Kidney (tissue), 14 donors: ENCODE results near the gene DHRS11. TPM values are rescaled to one million over a fixed set of nuclear protein-coding genes. Genes with fewer than 3 reads are reported as not detected.

Experiments
- DNase-seq, 5 donors: peaks; one replicate each; pipeline ENCODE4 v3.0.0-alpha.2; 2013 to 2020
- FAIRE-seq: peaks from 2 replicates; lab custom pipeline; 2012; peaks lifted over from hg19 to GRCh38; lab: Jason Lieb, UNC
- H3K27ac ChIP-seq, 2 donors: one replicate each; pipeline ENCODE4 v1.7.0; 2013; ENCODE audit warnings: low read depth in 2 of 2, low read length in 2 of 2, inconsistent platforms in 1 of 2
- H3K27me3 ChIP-seq: one replicate; pipeline ENCODE4 v1.7.1; 2013; ENCODE audit warnings: low read length, inconsistent platforms; ENCODE audit not compliant: control insufficient read depth, insufficient read depth
- H3K36me3 ChIP-seq, 3 donors: one replicate each; pipeline versions ENCODE4 v1.7.0 to v1.7.1; 2013; ENCODE audit warnings: low read length in 3 of 3, control low read depth in 1 of 3, inconsistent platforms in 1 of 3; ENCODE audit not compliant: insufficient read depth in 3 of 3, control insufficient read depth in 2 of 3
- H3K4me1 ChIP-seq, 3 donors: one replicate each; pipeline versions ENCODE4 v1.7.0 to v1.7.1; 2013; ENCODE audit warnings: low read length in 3 of 3, inconsistent platforms in 1 of 3, low read depth in 1 of 3; ENCODE audit not compliant: control insufficient read depth in 2 of 3, insufficient read depth in 2 of 3
- H3K4me3 ChIP-seq, 3 donors: one replicate each; pipeline versions ENCODE4 v1.7.0 to v1.8.1; 2013; ENCODE audit warnings: low read length in 3 of 3, control low read depth in 1 of 3, inconsistent platforms in 1 of 3
- H3K9ac ChIP-seq, 3 donors: one replicate each; pipeline versions ENCODE4 v1.7.0 to v1.7.1; 2013; ENCODE audit warnings: low read length in 3 of 3, control low read depth in 1 of 3, inconsistent platforms in 1 of 3
- H3K9me3 ChIP-seq, 3 donors: one replicate each; pipeline versions ENCODE4 v1.7.0 to v1.7.1; 2013; ENCODE audit warnings: low read length in 3 of 3, control low read depth in 1 of 3, inconsistent platforms in 1 of 3; ENCODE audit not compliant: control insufficient read depth in 2 of 3, insufficient read depth in 1 of 3
- intact Hi-C: fragments of 100-400 bp; cut with DNase I; formaldehyde crosslinking; loops from one replicate; pipeline ENCODE4 v1.11.1; 2022
- polyA plus RNA-seq: library from polyadenylated mRNA; stranded (reverse); fragments of 350-450 nt; fragmentation: Illumina TruSeq; extraction: RNeasy Lipid Tissue Mini Kit (QIAGEN cat#74804); gene quantifications from one replicate; pipeline ENCODE4 v1.2.3, GENCODE V29; 2014; ENCODE audit warnings: low read depth, low replicate concordance; ENCODE audit not compliant: insufficient read depth
- total RNA-seq: library from RNA; stranded (reverse); fragmentation: NEBNext Ultra II Directional; extraction: Animal tissue kit (Norgen Biotek cat#: 25700); gene quantifications from one replicate; pipeline ENCODE4 v1.2.1, GENCODE V29; 2021
- TF ChIP-seq, protein P1 (sequence below): IDR thresholded peaks from 3 replicates; pipeline ENCODE4 v1.5.1; 2012; ENCODE audit warnings: mild to moderate bottlenecking, moderate library complexity, borderline replicate concordance; ENCODE audit not compliant: insufficient read depth; ENCODE audit errors: extremely low read depth
- donor health status: control.
- donor health status: control.
- donor health status: control.
- donor health status: control.
- donor health status: control.
- donor health status: DM: yes; HTN: yes; CAD: no.
- donor health status: Normal renal cell carcinoma (clear cell type).

Gene DHRS11
- total and polyA plus RNA-seq, 2 donors from 2014 or later: 11.8 to 40.7 TPM

DNA sequence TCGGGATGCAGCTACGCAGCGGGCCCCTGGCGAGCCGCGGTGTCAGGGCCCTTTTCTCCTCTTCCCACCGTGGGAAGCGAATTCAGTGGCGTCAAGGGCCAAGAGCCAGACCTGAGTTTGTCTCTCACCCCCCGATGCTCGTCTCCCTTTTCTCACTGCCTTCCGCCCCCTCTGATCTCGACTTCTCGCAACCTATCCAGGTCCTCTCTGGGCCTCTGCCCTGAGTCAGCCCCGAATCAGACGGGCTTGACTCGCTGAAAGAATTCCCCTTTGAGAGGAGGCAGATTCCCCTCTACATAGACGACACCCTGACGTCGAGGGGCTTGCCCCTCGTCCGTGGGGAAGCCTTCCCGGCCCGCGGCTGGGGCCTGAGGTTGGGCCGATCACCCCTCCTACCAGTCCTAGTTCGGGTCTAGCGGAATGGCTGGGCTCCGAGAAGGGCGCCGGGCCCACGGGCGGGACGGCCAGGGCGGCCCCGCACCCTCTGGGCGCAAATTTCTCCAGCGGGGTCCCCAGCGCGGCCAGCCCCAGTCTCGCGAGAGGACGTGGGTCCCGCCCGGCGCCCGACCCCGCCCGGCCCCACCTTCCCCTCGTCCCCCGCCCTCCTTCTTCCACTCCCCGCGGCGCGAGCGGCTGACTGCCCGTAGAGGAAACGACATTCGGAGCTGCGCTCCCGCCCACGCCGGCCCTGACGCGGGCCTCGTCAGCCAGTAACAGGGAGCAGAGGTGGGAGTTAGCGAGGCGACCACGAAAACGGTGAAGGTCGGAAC, 47.2 kb upstream of the DHRS11 start, which contains the start of gene GGNBP2:
Gene GGNBP2 (plus strand): TSS at position 613 of the 770 bp plus-strand sequence. CDS start 806 bp downstream, outside the sequence.
- peaks cover 0 to 4% (median 0%) of the 10 kb centered on the region in 3 donors for H3K36me3 ChIP-seq
- H3K27ac ChIP-seq: peak within 1 kb of the TSS; percentile 99 to 100
- DNase-seq: peak; percentile 94 to 98 (median 97)
- no peaks in the 10 kb centered on the region for H3K9me3 ChIP-seq
- intact Hi-C loops: no loop called here
- H3K4me3 ChIP-seq: peak within 1 kb of the TSS; percentile 83 to 95 (median 90)
- peak within 1 kb of the TSS; percentile 89 to 96 (median 92) for H3K9ac ChIP-seq
- peaks cover 7 to 19% (median 14%) of the 10 kb centered on the region in 3 donors for H3K4me1 ChIP-seq
- TF ChIP-seq, protein P1, sequence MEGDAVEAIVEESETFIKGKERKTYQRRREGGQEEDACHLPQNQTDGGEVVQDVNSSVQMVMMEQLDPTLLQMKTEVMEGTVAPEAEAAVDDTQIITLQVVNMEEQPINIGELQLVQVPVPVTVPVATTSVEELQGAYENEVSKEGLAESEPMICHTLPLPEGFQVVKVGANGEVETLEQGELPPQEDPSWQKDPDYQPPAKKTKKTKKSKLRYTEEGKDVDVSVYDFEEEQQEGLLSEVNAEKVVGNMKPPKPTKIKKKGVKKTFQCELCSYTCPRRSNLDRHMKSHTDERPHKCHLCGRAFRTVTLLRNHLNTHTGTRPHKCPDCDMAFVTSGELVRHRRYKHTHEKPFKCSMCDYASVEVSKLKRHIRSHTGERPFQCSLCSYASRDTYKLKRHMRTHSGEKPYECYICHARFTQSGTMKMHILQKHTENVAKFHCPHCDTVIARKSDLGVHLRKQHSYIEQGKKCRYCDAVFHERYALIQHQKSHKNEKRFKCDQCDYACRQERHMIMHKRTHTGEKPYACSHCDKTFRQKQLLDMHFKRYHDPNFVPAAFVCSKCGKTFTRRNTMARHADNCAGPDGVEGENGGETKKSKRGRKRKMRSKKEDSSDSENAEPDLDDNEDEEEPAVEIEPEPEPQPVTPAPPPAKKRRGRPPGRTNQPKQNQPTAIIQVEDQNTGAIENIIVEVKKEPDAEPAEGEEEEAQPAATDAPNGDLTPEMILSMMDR: no peak
- no peak for FAIRE-seq
- H3K27me3 ChIP-seq: no peaks in the 10 kb centered on the region

DNA sequence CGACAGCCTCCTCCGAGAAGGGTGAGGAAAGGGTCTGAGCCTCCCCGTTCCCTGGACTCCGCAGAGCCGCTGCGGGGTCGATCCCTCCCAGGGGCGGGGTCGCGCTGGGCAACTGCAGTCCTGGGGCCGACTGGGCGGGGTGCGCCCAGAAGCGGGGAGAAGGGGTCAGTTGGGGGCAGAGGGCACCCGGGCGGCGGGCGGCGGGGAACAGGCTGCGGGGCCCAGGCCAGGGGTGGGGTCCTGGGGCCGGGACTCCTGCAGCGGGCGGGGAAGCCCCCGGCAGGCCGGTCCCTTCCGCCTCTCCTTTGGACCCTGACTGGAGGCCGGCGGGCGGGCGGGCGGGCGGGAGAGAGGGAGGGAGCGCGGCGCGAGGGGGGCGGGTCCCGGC, 46.6 kb upstream of the DHRS11 start:
- no peak for FAIRE-seq
- TF ChIP-seq, protein P1: no peak
- no peak for DNase-seq
- Histone ChIP-seq H3K27ac (peak overlapping the region; percentile 99 to 100), H3K4me1 (peaks cover 7 to 19% (median 14%) of the 10 kb centered on the region in 3 donors), H3K4me3 (peak overlapping the region; percentile 72 to 95 (median 90)), H3K9ac (peak overlapping the region; percentile 82 to 95 (median 92)), H3K36me3 (peaks cover 0 to 4% (median 0%) of the 10 kb centered on the region in 3 donors), H3K27me3 (no peaks in the 10 kb centered on the region), H3K9me3 (no peaks in the 10 kb centered on the region)
- intact Hi-C loops: no loop called here

DNA sequence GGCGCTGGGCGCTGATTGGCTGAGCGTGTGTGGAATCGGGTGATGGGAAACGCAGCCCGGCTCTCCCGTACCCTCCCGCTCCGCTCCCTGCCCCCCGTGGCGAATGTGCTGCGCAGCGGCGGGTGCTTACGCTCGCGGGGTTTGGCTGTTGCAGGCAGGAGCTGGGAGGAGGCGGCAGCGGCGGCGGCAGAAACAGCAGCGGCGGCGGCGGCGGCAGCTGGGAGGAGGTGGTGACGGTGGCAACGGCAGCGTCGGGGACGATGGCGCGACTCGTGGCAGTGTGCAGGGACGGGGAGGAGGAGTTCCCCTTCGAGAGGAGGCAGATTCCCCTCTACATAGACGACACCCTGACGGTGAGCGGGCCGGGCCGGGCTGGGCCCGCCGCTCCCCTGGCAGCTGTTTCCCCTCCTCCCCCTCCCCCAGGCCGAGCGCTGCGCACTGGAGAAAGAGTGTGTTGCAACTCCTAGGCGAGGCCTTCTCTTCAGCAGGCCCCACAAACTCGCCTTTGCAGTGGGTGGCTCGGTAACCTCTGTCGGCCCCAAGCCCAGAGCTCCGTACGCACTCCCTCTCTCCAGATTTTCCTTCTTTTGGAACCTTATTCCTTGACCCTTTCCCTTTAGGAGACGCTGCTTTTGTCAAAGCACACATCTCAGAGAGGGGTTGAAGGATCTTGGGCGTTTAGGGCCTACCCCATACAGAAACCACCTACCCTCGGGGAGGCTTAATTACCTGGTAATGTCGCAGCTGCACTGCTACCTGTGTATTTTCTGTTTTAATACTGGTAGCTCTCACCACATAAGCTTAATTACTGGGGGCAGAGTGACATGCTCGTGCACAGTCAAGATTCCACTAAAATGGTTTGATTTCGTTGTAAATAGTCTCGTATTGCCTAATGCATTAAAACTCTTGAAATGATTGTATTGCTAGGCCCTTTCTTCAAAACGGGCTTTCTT, 45.9 kb upstream of the DHRS11 start:
- FAIRE-seq: no peak
- no peaks in the 10 kb centered on the region for H3K9me3 ChIP-seq
- TF ChIP-seq, protein P1: no peak
- intact Hi-C loops: no loop called here
- H3K9ac ChIP-seq: peak overlapping the region; percentile 50 to 77 (median 66)
- H3K27ac ChIP-seq: peak overlapping the region; percentile 80 to 86
- H3K36me3 ChIP-seq: peaks cover 0 to 4% (median 0%) of the 10 kb centered on the region in 3 donors
- peaks cover 7 to 19% (median 14%) of the 10 kb centered on the region in 3 donors for H3K4me1 ChIP-seq
- peak overlapping the region; percentile 83 to 85 (median 84) for H3K4me3 ChIP-seq
- no peaks in the 10 kb centered on the region for H3K27me3 ChIP-seq
- DNase-seq: peak; percentile 99
